Right kidney (tissue), 1 donor: ENCODE results near the gene ERFL.
"Not testable (repeated sequence)": the region's sequence is repeated elsewhere in the genome, so short reads cannot be mapped to it uniquely, and the experiment has no call there.

Source experiments
- DNase-seq: peaks from one replicate; pipeline ENCODE4 v3.0.0-alpha.2; 2016

Gene ERFL

DNA sequence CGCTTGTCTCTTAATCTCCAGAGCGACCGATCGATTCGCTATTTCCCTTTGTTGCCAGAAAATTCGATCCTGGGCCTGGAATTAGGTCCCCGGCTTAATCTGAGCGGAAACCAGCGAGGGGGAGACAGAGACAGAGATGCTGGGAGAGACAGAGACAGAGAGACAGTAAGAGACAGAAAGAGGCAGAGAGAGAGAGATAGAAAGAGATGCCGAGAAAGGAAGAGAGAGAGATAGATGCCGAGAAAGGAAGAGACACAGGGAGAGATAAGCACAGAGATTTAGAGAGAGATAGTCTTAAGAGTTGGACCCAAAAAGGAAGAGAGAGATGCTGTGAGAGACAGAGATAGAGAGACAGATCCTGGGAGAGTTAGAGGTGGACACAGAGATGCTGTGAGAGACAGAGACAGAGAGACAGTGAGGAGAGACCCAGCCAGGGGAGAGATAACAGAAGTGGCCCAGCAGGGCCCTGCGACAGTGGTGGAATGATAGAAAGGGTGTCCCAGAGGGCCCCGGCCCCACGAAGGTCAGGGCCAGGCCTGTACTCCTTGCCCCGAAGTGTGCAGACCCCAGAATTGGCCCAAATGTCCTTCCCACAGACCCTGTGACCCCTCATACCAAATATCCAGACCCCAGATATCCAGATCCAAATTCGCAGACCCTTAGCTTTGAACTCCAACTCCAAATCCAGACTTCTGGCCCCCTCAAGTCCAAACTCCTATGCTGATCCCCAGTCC lies 1.3 kb downstream of the ERFL start:
- DNase-seq = no peak

DNA sequence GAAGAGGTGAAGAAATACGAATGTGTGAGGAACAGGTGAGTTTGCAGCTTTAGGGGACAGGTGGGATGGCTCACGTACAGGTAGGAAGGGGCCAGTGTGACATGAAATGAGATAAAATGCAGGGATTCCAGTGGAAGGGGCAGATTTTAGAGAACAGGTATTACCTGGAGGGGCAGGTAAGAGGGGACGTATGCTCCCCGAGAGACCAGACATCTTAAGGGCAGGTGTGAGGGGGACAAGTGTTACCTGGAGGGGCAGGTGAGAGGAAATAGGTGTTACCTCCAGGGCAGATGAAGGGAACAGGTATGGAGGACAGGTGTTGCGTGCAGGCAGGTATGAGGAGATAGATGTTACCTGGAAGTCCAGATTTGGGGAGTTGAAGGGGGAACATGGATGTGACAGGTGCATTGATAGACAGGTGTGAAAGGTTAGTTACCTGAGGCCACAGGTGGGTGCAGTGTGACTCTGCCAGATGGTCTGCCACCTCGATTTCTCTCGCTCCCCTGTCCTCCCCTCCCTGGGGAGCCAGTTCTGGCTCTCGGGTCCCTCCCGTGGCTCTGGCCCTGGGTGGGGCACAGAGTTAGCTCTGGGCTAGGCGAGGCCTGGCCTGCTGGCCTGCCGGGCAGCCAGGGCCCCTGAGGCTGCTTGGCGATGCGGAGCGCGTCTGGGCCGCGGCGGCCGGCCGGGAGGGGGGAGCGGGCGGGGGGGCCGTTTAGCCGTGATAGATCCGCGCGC lies 2.1 kb downstream of the ERFL start:
- no peak for DNase-seq

DNA sequence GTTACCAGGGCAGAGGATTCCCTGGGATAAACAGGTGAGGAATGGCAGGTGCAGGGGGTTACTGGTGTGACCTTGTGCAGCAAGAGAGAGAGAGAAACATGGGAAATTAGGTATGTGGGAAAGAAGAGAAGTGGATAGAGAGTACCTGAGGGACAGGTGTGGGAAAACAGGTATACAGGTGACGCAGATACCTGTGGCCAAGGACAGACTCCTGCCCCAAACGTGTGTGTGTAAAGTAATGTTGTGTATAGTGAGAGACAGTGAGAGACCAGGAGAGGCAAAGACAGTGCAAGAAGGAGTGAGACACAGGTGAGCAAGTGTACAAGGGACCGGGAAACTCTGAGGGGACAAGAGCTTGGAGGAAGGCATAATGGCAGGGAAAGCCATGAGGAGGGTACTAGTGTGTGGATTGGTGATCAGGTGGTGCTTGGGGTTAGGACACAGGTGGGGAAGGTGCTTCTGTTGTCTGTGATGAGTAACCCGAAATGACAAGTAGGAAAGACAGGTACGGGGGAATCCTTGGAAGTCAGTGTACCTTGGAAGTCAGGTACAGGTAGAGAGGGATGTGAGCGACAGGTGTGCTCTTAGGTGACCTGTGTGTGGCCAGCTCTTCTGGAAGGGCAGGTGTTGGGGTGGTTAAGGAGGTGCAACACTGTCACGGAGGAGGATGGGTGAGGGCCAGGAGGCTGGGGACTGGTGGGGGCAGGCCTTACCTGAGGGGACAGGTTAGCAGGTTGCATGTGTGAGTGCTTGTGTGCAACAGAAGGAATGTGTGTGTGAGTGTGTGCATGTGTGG lies 2.8 kb downstream of the ERFL start:
- no peak for DNase-seq

DNA sequence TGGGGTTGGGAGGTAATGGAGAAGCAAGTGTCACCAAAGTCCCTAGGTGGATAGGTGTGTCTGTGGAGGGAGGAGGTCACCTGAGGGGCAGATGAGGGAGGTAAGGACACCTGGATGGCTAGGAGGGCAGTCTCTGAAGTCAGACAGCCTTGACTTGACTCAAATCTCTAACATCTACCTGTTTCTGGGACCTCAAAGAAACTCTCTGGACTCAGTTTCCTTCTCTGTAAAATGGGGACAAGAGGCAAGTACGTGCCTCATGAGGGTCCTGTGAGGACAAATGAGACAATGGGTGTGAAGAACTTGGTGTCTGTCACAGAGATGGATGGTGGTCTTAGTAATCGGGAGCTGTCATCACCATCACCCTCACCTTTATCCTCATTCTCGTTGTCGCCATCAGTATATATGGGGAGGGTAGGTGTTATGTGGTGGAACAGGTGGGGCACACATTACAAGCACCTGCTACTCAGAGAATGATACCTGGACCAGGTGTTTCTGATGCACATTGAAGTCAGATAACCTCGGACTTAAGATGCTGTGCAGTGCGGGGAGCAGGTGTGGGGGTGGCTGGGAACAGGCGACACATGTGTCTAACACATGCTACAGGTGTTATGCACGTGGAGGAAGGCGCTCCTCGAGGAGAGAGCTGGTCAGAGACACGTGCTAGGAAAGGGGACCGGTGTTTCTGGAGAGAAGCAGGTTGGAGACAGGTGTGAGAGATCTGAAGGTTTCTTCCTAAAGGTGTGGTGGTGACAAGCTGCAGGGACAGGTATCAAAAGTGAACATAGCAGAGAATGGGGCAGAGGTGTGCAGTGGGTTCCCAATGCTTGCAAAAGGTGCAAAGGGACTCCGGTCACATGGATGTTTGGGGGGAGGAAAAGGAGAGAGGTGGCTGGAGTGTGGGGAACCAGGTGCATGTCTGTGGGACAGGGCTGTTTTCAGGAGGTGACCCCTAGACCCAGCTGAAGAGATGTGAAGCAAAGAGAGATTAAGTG lies 3.8 kb downstream of the ERFL start:
- DNase-seq = no peak

DNA sequence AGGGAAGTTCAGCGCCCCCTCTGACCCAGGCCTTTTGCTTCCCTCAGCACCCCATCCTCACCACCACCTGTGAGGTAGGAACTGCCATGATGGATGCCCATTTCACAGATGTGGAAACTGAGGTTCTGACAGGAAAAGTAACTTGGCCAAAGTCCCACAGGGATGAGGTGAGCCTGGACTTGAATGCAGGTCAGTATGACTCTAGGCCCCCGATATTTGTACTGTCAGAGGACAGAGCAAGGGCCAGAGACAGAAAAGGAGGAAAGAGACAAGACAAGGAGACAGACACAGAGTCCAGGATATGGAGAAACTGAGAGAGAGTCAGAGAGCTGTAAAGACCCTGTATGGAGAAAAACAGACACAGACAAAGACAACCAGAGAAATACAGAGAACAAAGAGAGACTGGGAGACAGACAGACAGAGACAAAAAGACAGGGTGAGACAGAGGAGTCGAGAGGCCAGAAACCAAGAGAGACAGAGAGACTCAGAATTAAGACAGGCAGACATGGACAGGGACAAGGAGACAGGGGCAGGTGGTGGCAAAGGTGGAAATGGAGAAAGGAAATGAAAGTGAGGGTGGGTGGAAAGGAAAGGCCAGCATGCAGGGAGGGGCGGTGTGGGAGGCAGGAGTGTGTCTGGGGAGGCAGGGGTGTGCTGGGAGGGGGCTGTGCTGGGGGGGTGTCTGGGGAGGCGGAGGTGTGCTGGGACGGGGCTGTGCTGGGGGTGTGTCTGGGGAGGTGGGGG lies 5.0 kb downstream of the ERFL start:
- DNase-seq = no peak

DNA sequence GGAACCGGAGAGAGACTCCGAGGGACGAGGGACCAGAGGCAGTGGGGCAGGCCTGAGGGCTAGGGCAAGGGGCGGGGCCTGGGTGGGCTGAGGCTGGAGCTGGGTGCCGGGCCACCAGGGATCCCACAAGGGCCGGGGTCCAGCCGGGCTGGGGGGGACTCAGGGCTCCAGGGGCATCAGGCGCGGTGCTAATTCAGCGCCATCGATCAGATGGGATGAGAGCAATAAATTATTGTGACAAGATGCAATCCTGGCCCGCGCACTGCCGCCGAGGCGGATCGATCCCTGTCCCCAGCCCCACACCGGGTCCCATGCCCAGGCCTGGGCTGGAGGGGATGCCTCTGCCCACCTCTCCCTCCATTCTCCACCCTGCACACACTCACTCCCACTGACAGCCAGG lies 5.7 kb downstream of the ERFL start:
- DNase-seq = no peak

DNA sequence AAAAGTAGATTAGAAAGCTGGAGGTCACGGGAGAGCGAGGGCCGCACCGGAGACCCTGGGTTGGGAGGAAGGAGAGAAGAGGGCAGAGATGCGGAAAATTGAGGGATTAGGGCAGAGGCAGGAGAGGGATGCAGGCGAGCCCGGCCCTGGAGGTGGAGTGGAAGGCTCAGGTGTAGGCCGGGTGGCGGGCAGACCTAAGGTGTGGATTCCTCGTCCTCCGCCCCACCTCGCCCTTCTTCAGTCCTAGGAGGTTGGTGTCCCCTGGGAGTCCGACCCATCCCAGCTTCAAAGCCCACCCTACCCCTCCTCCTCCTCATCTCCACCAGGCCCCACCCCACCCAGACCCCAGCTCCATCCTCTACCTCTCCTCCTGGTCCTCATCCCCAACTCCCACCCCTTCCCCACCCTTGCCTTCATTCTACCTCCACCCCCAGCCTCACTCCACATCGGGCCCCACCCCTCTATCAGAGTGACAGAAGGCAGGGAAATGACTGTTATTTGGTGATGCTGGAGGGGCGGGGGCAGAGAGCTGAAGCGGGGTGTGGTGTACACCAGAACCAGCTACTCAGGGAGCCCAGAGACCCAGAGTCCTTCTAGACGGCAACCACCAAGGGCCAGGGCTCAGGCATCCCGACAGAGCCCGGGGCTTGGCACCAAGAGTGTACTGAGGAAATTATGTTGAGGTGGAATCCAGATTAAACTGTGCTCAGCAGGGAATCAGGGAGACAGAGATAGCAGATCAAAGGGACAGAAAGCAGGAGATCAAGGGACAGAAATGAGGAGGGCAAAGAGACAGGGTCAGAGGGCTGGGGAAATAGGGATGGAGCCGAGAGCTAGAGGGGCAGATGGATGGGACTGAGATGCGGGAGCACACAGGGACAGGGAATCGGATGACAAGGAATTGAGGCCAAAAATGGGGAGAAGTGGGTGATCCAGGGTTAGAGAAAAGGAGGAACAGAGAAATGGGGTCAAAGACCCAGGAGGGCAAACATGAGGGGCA lies 6.4 kb downstream of the ERFL start:
- no peak for DNase-seq

DNA sequence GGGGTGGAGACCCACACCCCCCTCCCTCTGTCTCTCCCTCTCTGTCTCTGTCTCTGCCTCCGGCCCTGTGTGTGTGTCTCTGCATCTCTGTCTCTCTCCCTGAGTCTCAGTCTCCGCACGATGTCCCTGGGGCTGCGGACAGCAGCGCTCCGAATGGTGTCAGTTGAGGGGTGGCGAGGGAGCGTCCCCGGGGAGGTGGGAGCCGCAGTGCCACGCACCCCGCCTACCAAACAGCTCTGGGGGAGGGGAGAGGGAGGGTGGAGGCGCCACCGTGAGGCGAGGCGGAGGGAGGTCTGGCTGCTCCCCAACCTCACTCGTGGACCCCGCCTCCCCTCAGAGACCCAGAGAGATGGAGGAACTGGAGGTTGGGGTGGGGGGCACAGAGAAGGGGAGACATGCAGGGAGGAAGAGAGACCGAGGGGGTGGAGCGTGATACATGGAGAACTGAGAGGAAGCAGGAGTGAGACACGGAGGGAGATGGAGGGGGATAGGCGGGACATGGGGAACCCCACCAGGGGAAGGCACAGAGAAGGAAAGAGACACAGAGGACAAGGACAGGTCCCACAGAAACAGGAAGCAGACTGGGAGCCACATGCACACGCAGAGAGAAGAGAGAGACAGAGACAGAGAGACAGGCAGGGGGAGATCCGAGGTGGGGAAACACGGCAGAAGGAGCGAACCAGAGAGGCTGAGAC lies 7.2 kb downstream of the ERFL start:
- DNase-seq = no peak

DNA sequence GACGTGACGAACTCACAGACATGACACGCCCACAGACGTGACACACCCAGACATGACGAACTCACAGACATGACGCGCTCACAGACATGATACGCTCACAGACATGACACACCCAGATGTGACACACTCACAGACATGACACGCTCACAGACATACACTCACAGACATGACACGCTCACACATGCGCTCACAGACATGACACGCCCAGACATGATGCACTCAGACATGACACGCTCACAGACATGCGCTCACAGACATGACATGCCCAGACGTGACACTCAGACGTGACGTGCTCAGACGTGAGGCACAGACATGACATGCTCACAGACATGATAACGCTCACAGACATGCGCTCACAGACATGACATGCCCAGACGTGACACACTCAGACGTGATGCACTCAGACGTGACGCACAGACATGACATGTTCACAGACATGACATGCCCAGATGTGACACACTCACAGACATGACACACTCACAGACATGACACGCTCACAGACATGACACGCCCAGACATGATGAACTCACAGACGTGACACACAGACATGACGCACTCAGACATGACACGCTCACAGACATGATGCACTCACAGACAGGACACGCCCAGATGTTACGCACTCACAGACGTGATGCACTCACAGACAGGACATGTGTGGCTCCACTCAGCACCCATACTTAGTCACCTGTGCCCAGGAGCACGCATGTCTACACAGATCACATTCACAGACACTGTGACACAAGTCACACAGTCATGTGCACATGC lies 8.1 kb downstream of the ERFL start:
- no peak for DNase-seq

DNA sequence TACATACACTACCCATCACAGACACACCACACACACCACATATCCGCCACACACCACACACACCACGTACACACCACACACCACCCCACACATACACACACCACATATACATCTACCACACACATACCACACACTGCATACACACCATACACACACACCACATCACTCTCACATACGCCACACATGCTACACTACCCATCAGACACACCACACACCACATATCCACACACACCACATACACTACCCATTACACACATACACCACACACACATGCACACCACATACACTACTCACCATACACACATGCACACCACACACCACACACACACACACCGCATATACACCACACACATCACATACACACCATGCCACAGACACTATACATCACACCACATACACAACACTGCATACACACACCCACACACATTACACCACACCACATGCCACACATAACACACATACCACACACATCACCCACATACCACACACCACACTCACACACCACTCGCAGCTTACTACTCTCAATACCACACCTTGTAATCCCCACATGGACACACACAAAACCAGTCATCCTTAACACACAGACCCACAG lies 9.5 kb downstream of the ERFL start:
- no peak for DNase-seq

DNA sequence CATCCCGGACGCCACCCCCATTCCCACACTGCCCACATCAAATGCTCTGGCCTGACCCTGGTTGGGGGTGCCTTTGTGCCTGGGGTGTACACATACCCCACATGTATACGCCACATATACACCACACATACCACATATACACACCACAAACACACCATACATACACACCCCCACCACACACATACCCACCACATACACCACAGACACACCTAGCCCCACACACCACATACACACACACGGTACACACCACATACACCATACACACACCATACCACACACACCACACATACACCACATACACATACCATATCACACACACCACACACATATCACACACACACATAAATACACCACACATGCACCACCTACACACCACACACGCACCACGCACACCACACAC lies 10.2 kb downstream of the ERFL start:
- DNase-seq = no peak

DNA sequence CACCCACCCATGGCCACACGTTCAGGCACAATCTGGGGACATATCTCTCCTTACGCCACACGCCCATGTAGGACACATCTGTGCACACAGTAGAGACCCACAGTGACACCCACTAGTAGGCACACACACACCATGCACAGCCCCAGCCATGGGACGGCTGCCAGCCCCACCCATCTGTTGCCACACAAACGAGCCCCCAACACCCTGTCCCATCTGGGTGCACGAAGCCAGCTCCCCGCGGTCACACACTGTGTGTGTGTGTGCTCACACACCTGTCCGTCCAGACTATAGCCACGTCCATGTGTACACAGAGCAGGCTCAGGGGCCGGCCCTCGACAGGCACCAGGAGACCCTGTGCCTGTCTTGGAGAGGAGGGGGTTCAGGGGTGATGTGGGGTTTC lies 10.6 kb downstream of the ERFL start:
- no peak for DNase-seq

DNA sequence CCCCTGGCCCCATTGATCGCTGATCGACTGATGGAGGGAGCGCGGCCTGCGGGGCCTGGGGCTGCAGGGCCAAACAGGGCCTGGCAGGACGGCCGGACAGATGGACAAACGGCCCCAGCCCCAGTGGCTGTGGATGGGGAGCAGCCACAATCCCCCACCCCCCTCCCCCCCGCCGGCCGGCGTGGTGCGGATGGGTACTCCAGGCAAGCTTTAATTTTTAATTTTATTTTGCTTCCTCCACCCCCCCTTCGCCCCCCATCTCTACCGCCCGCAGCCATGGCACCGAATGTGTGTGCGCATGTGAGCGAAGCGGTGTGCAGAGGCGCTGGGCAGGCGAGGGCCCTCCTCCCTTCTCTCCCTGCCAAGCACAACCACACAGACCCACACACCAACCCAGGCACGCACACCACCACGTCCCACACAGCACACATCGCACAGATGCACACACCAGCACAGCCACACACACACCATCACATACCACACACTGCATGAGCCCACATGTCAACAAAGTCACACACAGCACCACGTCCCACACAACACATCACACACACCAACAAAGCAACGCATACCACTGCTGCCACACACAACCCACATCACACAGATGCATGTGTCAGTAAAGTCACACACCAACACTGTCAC lies 12.4 kb downstream of the ERFL start:
- no peak for DNase-seq

DNA sequence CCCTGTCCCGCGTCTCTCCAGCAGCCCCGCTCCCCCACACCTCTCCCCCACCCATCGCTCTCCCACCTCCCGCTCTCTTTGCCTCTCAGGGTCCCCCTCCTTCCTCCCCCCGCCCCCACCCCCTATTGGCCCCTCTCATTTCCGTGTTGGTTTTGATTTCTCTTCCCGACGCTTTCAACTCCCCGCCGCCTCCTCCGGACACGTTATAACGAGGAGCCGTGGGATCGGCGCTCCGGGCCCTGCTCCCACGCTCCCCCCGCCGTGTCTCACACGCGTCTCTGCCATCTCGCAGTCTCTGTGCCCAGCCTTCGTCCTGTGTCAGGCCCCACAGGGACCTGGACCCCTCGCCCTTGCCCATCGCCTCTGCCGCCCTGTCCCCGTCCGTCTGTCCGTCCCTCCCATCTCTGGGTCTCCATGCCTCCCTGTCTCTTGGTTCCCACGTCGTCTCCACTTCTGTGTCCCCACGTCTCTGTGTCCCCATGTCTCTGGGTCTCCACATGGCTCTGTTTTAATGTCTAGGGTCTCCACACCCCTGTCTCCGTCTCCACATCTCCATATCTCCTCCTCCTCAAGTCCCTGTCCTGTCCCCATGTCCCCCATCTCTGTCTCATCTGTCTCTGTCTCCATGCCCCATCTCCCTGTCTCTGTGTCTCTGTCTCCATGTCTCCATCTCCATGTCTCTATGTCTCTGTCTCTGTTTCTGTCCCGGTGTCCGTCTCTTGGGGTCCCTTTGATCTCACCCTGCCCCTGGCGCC lies 13.1 kb downstream of the ERFL start:
- no peak for DNase-seq

DNA sequence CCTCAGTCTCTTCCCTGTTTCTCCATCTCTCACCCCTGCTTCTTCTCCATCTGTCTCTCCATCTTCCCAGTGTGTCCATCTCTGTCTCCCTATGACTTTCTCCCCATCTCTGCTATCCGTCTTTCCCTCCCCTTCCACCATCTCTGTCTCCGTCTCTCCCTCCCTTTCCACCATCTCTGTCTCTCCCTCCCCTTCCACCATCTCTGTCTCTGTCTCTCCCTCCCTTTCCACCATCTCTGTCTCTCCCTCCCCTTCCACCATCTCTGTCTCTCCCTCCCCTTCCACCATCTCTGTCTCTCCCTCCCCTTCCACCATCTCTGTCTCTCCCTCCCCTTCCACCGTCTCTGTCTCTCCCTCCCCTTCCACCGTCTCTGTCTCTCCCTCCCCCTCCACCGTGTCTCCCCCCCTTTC lies 13.8 kb downstream of the ERFL start:
- DNase-seq = not testable (repeated sequence)

DNA sequence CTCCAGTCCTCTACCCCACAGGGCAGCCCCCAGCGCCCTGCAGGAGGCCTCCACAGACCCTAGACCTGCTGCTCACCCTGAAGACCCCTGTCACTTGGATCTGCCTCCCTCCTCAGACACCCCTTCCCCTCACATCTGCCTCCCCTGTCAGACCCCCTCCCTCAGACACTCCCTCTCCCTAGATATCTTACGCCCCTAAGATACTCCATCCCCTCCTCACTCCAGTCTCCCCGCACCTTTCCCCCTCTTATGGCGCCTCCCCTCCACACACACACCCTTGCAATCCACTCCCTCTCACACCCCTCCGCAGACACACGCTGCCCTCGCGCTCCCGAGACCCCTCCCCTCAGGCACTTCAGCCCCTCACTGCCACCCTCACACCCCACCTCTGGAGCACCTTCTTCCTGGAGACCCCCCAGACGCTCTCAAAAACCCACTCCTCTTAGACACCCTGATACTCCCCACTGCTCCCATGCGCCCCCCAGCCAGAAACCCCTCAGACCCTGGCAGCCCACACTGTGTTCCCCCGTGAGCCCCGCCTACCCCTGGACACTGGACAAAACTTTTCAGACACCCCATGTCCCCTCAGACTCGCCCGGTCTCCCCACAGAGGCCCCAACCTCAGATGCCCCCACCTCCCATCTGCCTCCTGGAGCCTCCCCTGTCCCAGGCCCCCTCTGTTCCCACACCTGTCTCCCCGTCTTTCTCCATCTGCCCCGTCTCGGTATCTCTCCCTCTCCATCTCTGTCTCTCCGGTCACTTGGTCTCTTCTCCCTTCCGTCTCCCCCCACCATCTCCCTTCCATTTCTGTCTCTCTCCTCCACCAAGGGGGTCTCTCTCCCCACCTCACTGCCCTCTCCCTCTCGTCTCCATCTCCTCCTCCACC lies 14.5 kb downstream of the ERFL start:
- DNase-seq = no peak
